ENCODE measurements around the gene TUBB.

- no peak for TF ChIP-seq EZH2 (IDR thresholded peaks at IDR 0.05; ENCODE audit: borderline replicate concordance, insufficient read depth, low read depth, low read length, poor library complexity, severe bottlenecking)
- TF ChIP-seq CTCF (IDR thresholded peaks at IDR 0.05): no peak
These were observed 21.1 kb downstream of the TUBB start for GRCh38 chr6:30741063-30741779.

Measured in B cell (primary cell).